IMR-90 (cell line): ENCODE data around the gene ABHD17C. TPM values are rescaled to one million over a fixed set of nuclear protein-coding genes. Genes with fewer than 3 reads are reported as not detected.

ENCODE experiments used
- ATAC-seq: fragments of 200-7000 bp; cut with Tn5 transposase; 2 replicates; pipeline ENCODE4 v1.9.1; 2020; ENCODE audit warnings: low read depth, mild to moderate bottlenecking, moderate library complexity
- BruUV-seq: library from RNA; stranded (reverse); fragments of 400-500 nt; replicated peaks from 2 replicates; lab custom pipeline; 2021; lab: Mats Ljungman, UMichigan
- CTCF ChIA-PET: fragments of 300-600 bp; formaldehyde crosslinking; extraction: SDS; loops from one replicate; lab custom pipeline; 2021; ENCODE audit warnings: antibody characterized with exemption; lab: Yijun Ruan, JAX
- POLR2A ChIA-PET: fragments of 300-600 bp; sonication (Branson Sonifier 250); formaldehyde crosslinking; loops from one replicate; lab custom pipeline; 2022; ENCODE audit warnings: antibody characterized with exemption; ENCODE audit not compliant: unreplicated experiment; lab: Charles Lee
- DNase-seq: peaks from one replicate; pipeline ENCODE4 v3.0.0; 2013
- H2AFZ ChIP-seq: replicated peaks from 2 replicates; pipeline ENCODE3; 2013; ENCODE audit warnings: low read length, mild to moderate bottlenecking; ENCODE audit not compliant: poor library complexity
- H2AK5ac ChIP-seq: 2 replicates; pipeline ENCODE4 v1.6.1; 2013; ENCODE audit warnings: low read depth, low read length, inconsistent platforms
- H2AK9ac ChIP-seq: replicated peaks from 2 replicates; pipeline ENCODE3; 2013; ENCODE audit warnings: mild to moderate bottlenecking, low read depth, low read length, moderate library complexity; ENCODE audit not compliant: poor library complexity
- H2BK120ac ChIP-seq: 2 replicates; pipeline ENCODE4 v1.6.1; 2013; ENCODE audit warnings: low read depth, low read length, inconsistent platforms
- H2BK15ac ChIP-seq: 3 replicates; pipeline ENCODE4 v1.6.1; 2013; ENCODE audit warnings: low read depth, low read length, inconsistent platforms
- H2BK20ac ChIP-seq: 2 replicates; pipeline ENCODE4 v1.6.1; 2013; ENCODE audit warnings: low read depth, mild to moderate bottlenecking, inconsistent platforms, low read length, moderate library complexity
- H2BK5ac ChIP-seq: 2 replicates; pipeline ENCODE4 v1.6.1; 2013; ENCODE audit warnings: mild to moderate bottlenecking, low read depth, low read length, inconsistent platforms; ENCODE audit not compliant: poor library complexity, severe bottlenecking
- H3K14ac ChIP-seq: replicated peaks from 2 replicates; pipeline ENCODE4 v1.6.1; 2013; ENCODE audit warnings: low read depth, low read length, inconsistent platforms
- H3K18ac ChIP-seq: 2 replicates; pipeline ENCODE4 v1.6.1; 2013; ENCODE audit warnings: low read depth, low read length, control low read depth
- H3K23ac ChIP-seq: 2 replicates; pipeline ENCODE4 v1.6.1; 2013; ENCODE audit warnings: low read depth, low read length, inconsistent platforms
- H3K27ac ChIP-seq: 2 replicates; pipeline ENCODE4 v1.5.1; 2013; ENCODE audit warnings: mild to moderate bottlenecking, control low read depth, low read length; ENCODE audit not compliant: insufficient read depth
- H3K27me3 ChIP-seq: 2 replicates; pipeline ENCODE4 v1.6.1; 2013; ENCODE audit warnings: low read length; ENCODE audit not compliant: control insufficient read depth, insufficient read depth
- H3K36me3 ChIP-seq: 2 replicates; pipeline ENCODE4 v1.6.1; 2013; ENCODE audit warnings: low read length, mixed read lengths; ENCODE audit not compliant: control insufficient read depth, insufficient read depth
- H3K4ac ChIP-seq: 2 replicates; pipeline ENCODE4 v1.6.1; 2013; ENCODE audit warnings: low read depth, low read length, inconsistent platforms
- H3K4me1 ChIP-seq: 2 replicates; pipeline ENCODE4 v1.6.1; 2013; ENCODE audit warnings: low read length, mixed read lengths; ENCODE audit not compliant: control insufficient read depth, insufficient read depth
- H3K4me2 ChIP-seq: 2 replicates; pipeline ENCODE4 v1.6.1; 2013; ENCODE audit warnings: low read depth, mild to moderate bottlenecking, control low read depth, low read length, moderate library complexity
- H3K4me3 ChIP-seq: 2 replicates; pipeline ENCODE4 v1.5.1; 2013; ENCODE audit warnings: low read depth, mild to moderate bottlenecking, control low read depth, low read length, moderate library complexity; ENCODE audit not compliant: insufficient read depth
- H3K56ac ChIP-seq: 2 replicates; pipeline ENCODE4 v1.6.1; 2013; ENCODE audit warnings: low read length, inconsistent platforms; ENCODE audit not compliant: insufficient read depth; ENCODE audit errors: extremely low read depth
- H3K79me1 ChIP-seq, 2 experiments: 2 replicates each; pipeline ENCODE4 v1.6.1; 2013; ENCODE audit warnings: low read length in 2 of 2, inconsistent platforms in 1 of 2, low read depth in 1 of 2
- H3K9ac ChIP-seq: 2 replicates; pipeline ENCODE4 v1.6.1; 2013; ENCODE audit warnings: low read depth, low read length, control low read depth
- H3K9me1 ChIP-seq: 2 replicates; pipeline ENCODE4 v1.6.1; 2013; ENCODE audit warnings: low read length, inconsistent platforms; ENCODE audit not compliant: insufficient read depth
- H3K9me3 ChIP-seq: 2 replicates; pipeline ENCODE4 v1.6.1; 2013; ENCODE audit warnings: low read length; ENCODE audit not compliant: control insufficient read depth, insufficient read depth
- H4K20me1 ChIP-seq: 2 replicates; pipeline ENCODE4 v1.6.1; 2013; ENCODE audit warnings: low read length, inconsistent platforms; ENCODE audit not compliant: insufficient read depth
- H4K5ac ChIP-seq: 2 replicates; pipeline ENCODE4 v1.6.1; 2013; ENCODE audit warnings: mild to moderate bottlenecking, low read depth, low read length, control low read depth
- H4K8ac ChIP-seq, 2 experiments: 2 replicates each; pipeline ENCODE4 v1.6.1; 2013; ENCODE audit warnings: low read depth in 2 of 2, low read length in 2 of 2, control low read depth in 1 of 2, inconsistent platforms in 1 of 2
- H4K91ac ChIP-seq: 2 replicates; pipeline ENCODE4 v1.6.1; 2013; ENCODE audit warnings: low read depth, low read length, inconsistent platforms; ENCODE audit not compliant: insufficient read depth
- BHLHE40 ChIP-seq: fragments of 150-350 bp; IDR thresholded peaks from 2 replicates; pipeline ENCODE4 v1.6.1; 2016; ENCODE audit warnings: mild to moderate bottlenecking, low read depth, low read length
- CHD1 ChIP-seq: IDR thresholded peaks from 2 replicates; pipeline ENCODE4 v1.6.1; 2012; ENCODE audit warnings: low read depth, low read length, improper control_type of control experiment
- FOS ChIP-seq: fragments of 150-350 bp; IDR thresholded peaks from 2 replicates; pipeline ENCODE4 v1.6.1; 2016; ENCODE audit warnings: low read depth, low read length
- MAFK ChIP-seq: IDR thresholded peaks from 2 replicates; pipeline ENCODE4 v1.6.1; 2012; ENCODE audit warnings: low read depth, low read length, improper control_type of control experiment
- MAZ ChIP-seq: IDR thresholded peaks from 2 replicates; pipeline ENCODE4 v1.6.1; 2012; ENCODE audit warnings: low read depth, mild to moderate bottlenecking, low read length, improper control_type of control experiment, moderate library complexity, borderline replicate concordance
- MXI1 ChIP-seq: IDR thresholded peaks from 2 replicates; pipeline ENCODE4 v1.6.1; 2012; ENCODE audit warnings: low read depth, mild to moderate bottlenecking, low read length, moderate library complexity, borderline replicate concordance
- NFE2L2 ChIP-seq: fragments of 150-350 bp; IDR thresholded peaks from 2 replicates; pipeline ENCODE4 v1.6.1; 2016; ENCODE audit warnings: low read depth, mild to moderate bottlenecking, low read length
- POLR2A ChIP-seq: IDR thresholded peaks from 2 replicates; pipeline ENCODE4 v1.6.1; 2012; ENCODE audit warnings: mild to moderate bottlenecking, low read depth, low read length
- RAD21 ChIP-seq: IDR thresholded peaks from 2 replicates; pipeline ENCODE4 v1.6.1; 2012; ENCODE audit warnings: low read length, improper control_type of control experiment
- USF2 ChIP-seq: fragments of 150-350 bp; IDR thresholded peaks from 2 replicates; pipeline ENCODE4 v1.6.1; 2017; ENCODE audit warnings: mild to moderate bottlenecking, antibody characterized with exemption, low read length, low read depth
- WGBS, 2 experiments: methylation state at CpG; one replicate each; pipeline versions ENCODE4 v1.1.5 to v1.1.7; 2013; ENCODE audit warnings: missing lambda C conversion rate in 2 of 2; ENCODE audit not compliant: insufficient read length in 1 of 2; ENCODE audit errors: extremely low coverage in 2 of 2; 5-methylcytosine and 5-hydroxymethylcytosine counted together
- dilution Hi-C: fragments of 300-500 bp; cut with HindIII; formaldehyde crosslinking; loops from one replicate; pipeline ENCODE4 v1.14.3; 2018; ENCODE audit warnings: low sequenced_read_pairs; ENCODE audit not compliant: unreplicated experiment
- in situ Hi-C: fragments of 300-500 bp; cut with MboI; formaldehyde crosslinking; loops from 3 replicates; pipeline ENCODE4 v1.14.3; 2019; ENCODE audit warnings: low sequenced_read_pairs, inconsistent platforms, mixed read lengths
- intact Hi-C: fragments of 100-400 bp; cut with micrococcal nuclease; formaldehyde crosslinking; loops from 2 replicates; pipeline ENCODE4 v1.10.0; 2022
- polyA plus RNA-seq, 3 experiments: library from polyadenylated mRNA; depleted of rRNA; stranded (reverse); fragments of >200 nt; gene quantifications; 2 replicates each; pipeline ENCODE4 v1.2.3, GENCODE V29; 2012; ENCODE audit warnings: low replicate concordance in 1 of 3
- total RNA-seq: library from RNA; depleted of rRNA; stranded (reverse); fragments of >200 nt; gene quantifications from 2 replicates; pipeline ENCODE4 v1.2.3, GENCODE V29; 2012

The ABHD17C gene
- total and polyA plus RNA-seq, 2 of the 4 experiments (the other 2 are of a cell fraction) = 5.4 to 10.3 TPM

DNA sequence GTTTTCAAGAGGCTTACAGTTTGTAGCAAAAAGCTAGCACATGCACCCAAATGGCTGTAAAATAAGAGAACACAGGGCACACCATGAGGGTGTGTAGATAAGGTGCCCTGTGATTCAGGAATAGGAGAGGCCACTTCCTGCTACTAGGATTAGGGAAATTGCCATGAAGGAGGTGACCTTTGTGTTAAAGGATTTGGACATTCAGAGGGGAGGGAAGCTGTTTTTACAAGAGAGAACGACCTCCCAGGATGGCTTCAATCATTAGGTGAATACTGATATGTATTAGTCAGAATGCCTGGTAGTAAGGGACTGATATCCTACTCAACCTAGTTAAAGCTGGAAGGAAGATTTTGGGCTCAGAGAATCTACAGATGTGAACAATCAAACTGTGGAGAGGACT, 35.7 kb upstream of the ABHD17C start:
- dilution Hi-C loops (no loop called here), in situ Hi-C loops (no loop called here), intact Hi-C loops (no loop called here)
- no TSS peak for BruUV-seq
- Histone ChIP-seq H2BK15ac (no peak overlapping the region), H4K20me1 (no peaks in the 10 kb centered on the region), H3K9me3 (no peaks in the 10 kb centered on the region), H4K5ac (no peak overlapping the region), H2BK5ac (no peak overlapping the region), H3K4me3 (no peak overlapping the region), H3K27ac (no peak overlapping the region), H3K4me1 (peaks cover 4% of the 10 kb centered on the region), H2BK120ac (no peak overlapping the region), H3K79me1 (no peaks in the 10 kb centered on the region), H2BK20ac (no peak overlapping the region; the same call in 1 of the 2 replicates), H4K91ac (no peak overlapping the region), H3K9ac (no peak overlapping the region), H3K4ac (no peak overlapping the region), H3K56ac (no peak overlapping the region), H3K27me3 (no peaks in the 10 kb centered on the region), H3K18ac (peak overlapping the region; percentile 39; the same call in 1 of the 2 replicates), H3K14ac (0 out of 2 replicates have a peak overlapping the region, but pooled peaks have one; percentile 46), H2AFZ (no peak overlapping the region), H3K36me3 (no peaks in the 10 kb centered on the region), H2AK9ac (no peak overlapping the region), H2AK5ac (no peak overlapping the region), H3K9me1 (0 out of 2 replicates have a peak, but pooled peaks cover 2% of the 10 kb centered on the region), H3K4me2 (no peak overlapping the region), H4K8ac (no peak overlapping the region), H3K23ac (no peak overlapping the region)
- DNase-seq (no peak), ATAC-seq (no peak)
- ChIA-PET CTCF (interaction anchor here (0.6 to 2.5 kb wide), 5 partner anchors 14 to 120 kb away, joined by 3 to 10 read pairs (median 6); partner anchors contain the start of gene CEMIP), POLR2A (no interaction called here)
- no CpG with 5 or more reads among the region's 1 CpG for WGBS, 2 experiments
- TF ChIP-seq MAFK (no peak), USF2 (no peak), CHD1 (no peak), POLR2A (no peak), RAD21 (no peak), MAZ (no peak), FOS (no peak), MXI1 (no peak), NFE2L2 (no peak), BHLHE40 (no peak)
